DMS53 (cell line): ENCODE results near the gene ERCC6L2.

ENCODE experiments used
- DNase-seq: peaks from one replicate; lab custom pipeline; 2025; lab: John Stamatoyannopoulos, UW

ERCC6L2 gene, protein sequence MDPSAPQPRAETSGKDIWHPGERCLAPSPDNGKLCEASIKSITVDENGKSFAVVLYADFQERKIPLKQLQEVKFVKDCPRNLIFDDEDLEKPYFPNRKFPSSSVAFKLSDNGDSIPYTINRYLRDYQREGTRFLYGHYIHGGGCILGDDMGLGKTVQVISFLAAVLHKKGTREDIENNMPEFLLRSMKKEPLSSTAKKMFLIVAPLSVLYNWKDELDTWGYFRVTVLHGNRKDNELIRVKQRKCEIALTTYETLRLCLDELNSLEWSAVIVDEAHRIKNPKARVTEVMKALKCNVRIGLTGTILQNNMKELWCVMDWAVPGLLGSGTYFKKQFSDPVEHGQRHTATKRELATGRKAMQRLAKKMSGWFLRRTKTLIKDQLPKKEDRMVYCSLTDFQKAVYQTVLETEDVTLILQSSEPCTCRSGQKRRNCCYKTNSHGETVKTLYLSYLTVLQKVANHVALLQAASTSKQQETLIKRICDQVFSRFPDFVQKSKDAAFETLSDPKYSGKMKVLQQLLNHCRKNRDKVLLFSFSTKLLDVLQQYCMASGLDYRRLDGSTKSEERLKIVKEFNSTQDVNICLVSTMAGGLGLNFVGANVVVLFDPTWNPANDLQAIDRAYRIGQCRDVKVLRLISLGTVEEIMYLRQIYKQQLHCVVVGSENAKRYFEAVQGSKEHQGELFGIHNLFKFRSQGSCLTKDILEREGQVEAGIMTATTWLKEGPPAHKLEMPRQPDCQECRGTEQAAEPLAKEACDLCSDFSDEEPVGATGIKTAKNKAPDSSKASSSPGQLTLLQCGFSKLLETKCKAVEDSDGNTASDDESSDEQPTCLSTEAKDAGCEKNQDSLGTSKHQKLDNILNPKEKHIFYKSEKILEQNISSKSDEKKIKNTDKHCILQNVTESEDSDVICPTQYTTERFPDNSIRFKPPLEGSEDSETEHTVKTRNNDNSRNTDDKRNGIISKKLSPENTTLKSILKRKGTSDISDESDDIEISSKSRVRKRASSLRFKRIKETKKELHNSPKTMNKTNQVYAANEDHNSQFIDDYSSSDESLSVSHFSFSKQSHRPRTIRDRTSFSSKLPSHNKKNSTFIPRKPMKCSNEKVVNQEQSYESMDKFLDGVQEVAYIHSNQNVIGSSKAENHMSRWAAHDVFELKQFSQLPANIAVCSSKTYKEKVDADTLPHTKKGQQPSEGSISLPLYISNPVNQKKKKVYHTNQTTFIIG (N-terminal part only)

DNA sequence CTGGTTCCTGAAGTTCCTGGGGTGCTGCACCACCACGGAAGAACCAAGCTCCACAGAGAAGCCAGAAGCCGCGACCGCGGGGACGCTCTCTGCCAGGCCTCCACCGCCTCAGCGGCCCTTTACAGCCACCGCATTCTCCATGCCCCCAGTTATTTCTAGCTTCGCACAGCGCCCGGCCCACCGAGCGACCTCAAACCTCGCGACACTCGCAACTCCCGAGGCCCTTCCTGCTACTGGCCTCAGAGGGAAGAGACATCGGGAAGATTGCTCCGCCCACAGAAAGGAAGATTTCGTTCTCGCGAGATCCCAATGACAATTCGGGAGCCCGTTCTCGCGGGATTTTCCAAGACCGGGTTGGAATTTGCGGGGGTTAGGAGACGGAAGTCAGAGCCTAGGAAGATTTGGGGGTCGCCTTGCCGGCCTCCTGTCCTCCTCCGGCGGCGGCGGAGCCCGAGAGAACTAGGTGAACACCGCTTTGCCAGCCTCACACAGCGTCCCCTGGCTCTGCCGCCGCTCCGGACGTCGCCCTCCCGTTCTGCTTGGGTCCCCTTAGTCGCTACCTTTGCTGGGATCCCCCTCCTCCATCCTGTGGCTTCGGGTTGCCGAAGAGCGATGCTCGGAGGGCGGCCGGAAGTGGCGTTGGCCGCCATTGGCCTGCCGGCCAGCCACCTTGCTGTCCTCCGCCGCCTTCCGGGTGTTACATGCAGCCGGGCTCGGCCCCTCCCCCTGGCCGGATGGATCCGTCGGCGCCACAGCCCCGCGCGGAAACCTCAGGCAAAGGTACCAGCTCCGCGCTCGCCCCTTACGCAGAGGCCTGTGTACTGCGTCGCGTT, at the start of gene ERCC6L2:
Gene ERCC6L2 (plus strand): TSS at position 387 of the 833 bp plus-strand sequence. CDS start 348 bp downstream, at position 735.
- peak; percentile 98 for DNase-seq

DNA sequence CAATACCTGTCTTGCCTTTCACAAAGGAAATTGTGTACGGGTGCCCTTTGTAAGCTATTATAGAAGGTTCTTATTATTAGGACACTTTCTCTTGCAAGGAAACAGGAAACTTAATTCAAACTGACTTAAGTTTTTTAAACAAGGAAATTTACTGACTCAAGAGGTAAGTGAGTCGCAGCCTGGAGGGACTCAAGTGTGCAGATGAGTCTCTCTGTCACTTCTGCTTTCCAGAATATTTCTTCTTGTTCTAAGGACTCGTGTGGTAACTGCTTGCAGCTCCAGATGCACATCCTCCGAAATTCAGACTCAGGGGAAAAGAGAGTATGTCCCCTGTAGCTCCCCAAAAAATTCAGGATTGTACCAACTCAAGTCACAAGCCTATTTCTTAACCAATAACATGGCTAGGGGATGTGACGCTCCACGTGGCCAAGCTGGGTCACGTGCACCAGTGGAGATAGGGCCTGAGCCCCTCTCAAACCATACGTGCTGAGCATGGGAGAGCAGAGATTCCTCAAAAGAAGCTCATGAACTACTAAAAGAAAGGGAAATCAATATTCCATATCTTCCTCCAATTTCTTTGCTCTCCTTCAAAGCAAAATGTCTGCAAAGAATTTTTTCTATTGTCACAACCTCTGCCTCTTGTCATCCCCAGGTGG, 49.2 kb upstream of the ERCC6L2 start:
- DNase-seq = no peak

DNA sequence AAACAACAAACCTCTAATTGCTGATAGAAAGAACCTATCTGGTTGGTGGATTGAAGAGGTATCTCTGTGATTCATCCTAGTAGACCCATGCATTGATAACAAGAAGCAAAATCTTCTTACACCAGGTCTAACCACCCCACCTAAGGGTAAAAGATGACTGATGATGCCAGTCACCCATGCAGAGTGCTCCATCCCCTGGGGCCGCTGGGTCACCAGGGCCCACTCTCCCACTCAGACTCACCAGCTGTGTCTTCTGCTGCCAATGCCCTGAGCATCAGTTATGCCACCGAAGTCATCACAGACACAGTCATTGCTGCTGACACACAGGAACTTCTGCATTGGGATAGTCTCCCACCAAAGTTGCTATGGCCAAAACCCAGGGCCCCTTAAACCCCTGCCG, 44.7 kb upstream of the ERCC6L2 start:
- DNase-seq = no peak

DNA sequence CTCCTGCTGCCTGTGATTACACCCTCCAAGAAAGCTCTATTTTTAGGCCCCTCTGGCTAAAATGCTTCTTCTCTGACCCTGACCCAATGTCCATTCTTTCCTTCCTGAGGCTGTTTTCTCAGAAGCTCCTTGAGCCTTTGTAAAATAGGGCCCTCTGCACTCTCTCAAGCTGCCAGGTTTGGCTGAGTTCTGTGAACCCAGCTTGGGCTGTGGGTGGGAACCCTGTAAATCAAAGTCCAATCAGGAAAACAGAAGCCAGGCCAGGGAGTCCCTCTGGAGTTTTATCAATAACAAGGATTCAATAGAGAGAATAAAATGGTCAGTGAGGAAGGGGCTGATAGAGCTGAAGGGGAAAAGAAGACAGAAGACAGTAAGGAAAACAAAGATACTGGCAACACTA, 43.7 kb upstream of the ERCC6L2 start:
- no peak for DNase-seq

DNA sequence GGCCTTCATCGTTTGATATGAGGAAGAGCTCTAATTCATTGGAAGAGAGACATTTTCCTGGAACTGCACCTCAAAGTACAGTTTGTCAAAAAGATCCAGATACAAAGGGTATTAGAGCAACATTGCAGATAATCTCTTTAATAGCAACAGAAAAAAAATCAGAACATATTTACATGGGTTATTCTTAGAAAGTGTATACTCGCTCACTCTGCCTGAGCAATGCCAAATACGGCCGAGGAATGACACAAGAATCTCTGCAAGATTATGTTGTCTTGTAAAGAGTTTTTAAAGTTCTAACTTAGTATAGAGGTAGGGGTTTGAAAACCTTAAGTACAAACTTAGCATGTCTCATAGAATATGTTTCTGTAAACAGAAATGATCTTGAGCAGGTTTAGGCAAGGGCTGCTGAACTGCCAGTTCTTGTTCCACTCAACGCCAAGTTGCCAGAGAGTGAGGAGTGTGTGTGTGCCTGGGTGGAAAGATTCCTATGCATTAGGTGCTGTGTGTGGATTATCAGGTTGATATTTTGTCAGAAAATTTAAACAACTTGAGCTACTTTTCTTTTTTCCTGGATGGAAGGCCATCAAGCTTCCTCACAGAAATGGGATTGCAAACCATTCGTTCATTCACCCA, 41.8 kb upstream of the ERCC6L2 start:
- DNase-seq = no peak

DNA sequence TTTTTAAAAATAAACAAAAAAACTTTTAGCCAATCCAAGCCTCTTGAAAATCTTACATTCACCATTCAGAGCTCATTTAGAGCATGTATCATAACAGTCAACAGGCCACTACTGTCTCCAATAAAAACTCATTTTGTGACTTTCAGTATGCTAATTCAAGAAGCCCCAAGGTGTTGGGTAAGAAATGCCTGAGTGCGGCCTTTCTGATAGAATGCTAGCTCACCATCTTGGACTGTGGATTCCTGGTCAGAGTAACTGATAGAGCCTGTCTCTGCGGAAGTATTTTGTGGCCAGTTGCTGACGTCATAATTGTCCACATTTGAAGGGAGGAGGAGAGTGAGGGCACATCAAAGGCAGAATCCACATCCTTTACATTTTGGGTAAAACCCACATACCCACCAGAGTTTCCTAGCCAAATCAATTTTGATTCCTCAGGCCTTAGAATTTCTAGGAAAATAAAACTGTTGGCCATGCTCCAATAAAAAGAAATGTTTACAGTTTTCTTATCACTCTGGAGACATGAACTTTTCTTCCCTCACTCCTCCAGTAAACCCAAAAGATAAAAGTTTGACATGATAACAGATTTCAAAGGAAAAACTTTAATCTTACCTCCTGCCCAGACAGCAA, 41.1 kb upstream of the ERCC6L2 start:
- no peak for DNase-seq

DNA sequence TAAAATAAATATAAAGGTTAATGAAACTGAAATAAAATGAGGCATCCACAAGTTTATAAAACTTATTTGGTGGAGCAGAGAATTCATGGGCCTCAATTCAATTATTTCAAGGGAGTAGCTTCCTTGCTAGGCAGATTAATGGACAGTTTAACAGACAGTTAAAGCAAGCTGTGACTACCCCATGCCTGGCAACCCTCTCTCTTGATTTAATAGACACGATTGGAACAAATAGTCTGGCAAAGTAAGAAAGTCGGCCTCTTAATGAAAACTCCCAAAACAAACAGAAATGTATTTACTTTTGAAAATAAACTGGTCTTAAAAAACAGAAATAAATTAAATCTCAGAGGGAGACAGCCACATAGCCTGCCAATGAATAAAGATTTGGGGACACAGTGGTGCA, 40.1 kb upstream of the ERCC6L2 start:
- DNase-seq = no peak

DNA sequence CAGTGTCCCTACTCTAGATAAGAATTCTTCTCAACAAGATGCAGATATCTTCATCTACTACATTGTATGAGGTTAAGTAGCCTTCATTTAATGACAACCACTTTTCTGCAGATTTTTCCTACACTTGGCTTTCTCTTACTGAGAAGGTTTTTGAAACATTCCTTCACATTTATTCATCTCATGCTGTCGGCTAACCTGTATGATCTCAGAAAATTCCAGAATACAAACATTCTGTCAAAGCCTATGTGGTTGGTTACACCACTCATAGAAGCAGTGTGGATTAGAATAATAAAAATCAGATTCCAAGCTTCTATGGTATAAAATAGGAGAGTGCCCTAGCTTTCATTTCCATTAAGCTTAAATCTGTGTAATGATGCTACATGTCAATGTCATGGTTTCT, 39.4 kb upstream of the ERCC6L2 start:
- DNase-seq = no peak

DNA sequence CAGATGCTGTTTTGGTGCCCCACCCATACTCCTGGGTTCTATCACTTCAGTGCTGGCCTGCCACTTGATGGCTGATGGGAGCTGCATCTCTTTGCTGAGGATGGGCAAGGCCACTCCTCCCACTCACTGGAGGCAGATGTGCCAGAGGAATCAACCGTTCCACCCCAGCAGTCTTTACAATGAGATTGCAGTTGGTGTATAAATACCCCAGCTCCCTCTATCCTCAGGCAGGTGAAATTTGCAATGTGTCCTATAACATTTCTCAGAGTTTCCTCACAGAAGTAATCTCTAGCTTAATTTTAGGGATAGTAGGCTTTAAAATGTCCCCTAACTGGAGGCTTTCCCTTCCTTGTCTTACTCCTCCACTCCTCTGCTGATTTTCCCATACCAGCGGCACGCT, 36.5 kb upstream of the ERCC6L2 start:
- no peak for DNase-seq

DNA sequence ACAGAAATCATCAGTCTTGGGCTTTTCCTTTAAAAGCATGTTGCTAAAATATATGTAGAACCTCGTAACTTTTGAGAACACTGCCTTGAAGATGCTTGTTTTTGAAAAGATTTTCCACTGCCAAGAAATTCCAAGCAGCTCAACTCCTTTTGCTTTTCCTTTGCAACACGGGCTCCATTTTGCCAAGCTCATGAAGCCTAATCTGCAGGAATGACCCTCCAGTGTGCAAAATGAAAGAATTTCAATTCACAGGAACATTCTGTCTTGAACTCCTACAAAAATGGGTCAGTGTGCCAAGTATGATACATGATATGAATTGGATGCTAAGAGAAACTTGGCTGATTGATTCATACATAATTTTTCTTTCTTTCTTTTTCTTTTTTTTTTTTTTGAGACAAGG, 35.4 kb upstream of the ERCC6L2 start:
- no peak for DNase-seq

DNA sequence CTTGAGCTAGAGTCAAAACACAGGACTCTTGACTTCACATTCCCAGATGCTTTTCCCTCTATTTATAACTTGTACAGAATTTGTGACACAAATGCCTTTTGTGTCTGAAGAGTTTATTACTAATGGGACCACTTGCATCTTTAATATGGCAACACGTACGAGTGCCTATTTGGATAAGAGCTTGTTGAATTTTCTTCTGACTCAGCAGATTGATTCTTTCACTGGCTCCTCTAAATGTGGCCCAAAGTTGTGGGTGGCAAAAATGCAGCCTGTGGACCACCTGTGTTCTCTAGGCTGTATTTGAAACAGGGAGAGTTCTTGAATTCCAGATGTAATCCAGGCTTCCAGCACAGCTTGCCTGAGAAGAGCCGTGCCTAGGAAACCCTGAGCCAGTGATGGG, 34.1 kb upstream of the ERCC6L2 start:
- no peak for DNase-seq

DNA sequence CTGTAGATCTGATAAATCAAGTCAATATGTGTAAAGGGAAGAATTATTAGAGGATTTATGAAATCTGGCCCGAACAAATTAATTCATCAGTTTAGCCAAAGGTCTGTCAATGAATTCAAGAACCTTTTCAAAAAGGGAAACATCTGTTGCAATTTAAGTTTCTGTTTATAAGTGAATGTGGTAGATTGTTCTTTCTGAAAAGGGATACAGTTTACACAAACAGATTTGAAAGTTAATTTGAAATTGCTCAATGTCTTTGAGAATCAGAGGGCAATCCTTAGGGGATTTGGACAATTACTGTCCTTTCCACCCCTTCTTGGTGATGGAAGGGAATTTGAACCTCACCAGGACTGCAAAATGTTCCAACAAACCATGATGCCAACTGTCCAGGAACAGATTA, 29.7 kb upstream of the ERCC6L2 start:
- DNase-seq = no peak

DNA sequence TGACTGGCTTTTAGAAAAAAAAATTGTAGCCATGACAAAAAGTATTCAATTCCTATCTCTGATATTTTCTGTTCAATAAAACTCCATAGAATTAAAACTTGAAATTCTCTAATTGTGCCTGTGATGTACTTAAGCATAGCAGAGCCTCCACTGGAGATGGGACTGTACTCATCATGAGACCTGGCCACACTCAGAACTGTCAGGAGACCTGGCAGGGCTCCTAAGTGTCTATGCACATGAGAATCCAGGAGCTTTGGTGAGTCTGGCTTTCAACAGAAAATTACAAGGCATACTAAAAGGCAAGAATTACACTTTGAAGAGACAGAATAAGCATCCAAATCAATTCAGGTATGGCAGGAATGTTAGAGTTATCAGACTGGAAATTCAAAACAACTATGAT, 26.7 kb upstream of the ERCC6L2 start:
- DNase-seq = no peak

DNA sequence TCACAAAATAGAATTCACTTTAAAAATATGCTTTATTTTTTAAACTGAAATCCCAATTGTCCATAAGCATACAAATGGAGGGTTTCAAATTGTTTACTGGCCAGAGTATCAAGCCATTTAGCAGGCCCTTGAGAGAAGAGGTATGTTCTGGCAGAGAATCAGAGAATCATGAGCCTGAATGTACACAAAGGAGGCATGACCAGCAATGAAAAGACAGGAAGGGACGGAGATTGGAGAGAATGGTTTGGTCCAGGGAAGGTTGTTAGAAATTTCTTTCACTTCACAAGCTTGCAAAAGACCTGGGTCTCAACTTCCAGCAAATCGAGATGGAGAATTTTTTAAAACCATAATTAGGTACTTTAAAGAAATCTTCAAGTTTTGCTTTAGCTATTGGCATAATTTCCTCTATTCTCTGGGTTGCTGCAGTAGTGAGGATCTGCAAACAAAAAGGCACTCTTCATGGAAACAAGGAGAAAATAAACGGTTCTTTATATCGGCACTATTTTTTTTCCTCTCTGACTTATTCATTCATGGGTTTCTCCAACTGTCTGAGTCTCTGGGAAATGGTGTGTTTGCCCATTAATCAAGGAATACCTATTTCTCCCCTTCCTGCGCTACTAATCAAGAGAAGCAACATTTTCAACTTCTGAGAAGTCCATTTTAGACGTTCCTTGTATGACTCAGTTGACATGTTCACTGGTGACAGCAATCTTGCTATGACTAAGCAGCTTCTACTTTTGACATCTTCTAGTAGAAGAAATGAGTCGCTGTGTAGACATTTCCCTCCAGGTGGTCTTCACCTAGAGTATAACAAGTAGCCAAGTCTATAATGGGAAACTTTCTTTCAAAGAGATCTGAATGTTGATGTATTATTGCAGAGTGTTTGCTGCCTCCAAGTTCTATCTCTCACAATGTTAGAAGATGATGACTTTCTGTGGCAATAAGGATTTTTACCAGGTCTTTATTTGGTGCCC, 23.1 kb upstream of the ERCC6L2 start:
- DNase-seq = peak; percentile 57

DNA sequence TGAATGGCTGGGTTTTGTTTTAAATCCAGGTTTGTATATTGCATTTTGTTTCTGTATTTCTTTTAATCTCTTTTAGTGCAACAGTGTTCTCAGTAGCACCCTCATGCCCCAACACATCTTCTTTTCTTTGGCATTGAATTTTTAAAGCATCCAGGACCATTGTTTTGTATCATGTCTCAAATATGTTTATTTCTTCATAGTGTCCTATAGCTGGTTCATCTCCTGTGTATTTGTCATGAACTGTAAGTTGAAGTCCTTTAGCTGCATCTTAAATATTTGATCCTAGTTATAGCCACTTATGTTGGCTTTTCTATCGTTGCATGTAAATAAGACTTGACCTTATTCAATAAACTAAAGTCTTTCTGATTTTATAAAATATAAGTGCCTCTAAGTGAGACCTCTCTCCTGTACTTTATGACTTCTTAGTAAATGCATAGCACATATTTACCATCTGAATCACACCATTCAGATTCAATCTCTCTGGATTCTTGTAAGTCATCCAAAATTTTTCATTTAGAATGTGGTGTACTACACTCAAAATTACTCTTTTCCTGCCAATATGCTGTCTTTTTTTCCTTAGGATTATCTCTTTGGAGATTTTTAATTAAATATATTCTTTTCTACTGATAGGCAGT, 21.0 kb upstream of the ERCC6L2 start:
- DNase-seq = no peak

DNA sequence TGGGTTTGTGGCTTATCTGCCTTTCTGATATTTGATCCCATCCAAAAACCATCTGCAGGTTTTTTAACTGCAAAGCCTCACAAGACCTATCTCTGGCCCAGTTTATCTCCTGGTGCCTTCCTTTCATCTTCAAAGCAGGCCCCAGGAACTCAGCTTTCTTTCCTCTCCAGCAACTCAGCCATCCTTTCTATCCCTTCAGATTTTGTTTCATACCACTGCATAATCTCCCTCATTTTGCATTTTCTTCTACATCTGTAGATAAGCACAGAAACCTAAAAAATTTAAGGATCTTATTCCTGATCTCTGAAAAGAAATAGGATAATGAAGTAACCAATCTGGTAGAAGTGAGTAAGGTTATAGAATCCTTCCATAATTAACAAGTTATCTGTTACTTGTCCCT, 19.5 kb upstream of the ERCC6L2 start:
- DNase-seq = no peak

DNA sequence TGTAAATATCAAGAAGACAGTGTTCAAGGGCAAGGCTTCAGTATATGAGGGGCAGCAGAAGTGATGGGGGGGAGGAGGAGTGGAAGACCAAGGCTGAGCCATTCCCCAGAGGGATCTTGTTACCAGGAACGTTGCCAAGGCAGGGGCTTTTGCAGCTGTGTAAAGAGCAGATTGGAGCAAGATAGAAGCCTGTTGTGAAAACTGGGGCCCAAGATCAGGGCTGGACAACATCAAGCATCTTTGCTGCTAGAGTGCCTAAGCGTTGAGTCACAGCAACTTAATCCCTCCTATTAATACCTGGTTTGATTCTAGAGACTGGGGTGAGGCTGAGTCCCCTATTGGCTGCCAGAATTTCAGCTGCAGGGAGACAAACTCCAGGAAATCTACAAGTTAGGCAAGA, 18.4 kb upstream of the ERCC6L2 start:
- no peak for DNase-seq

DNA sequence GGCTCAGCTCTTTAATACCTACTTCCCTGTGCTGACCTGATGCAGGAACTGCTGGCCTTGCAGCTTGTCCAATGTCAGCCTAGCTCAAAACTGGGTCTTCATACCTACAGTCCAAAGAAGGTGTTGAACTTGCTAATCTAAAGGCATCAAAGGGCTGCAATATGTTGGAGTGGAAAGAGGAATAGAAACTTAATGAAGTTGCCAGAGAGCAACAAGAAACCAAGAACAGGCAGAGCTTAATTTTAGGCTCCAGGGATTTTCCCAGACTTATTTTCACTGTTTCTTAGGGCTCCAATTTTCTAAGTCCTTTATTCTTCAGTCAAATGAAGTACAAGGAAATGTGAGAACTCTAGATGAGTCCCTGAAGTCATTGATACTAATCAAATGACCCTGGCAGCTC, 17.6 kb upstream of the ERCC6L2 start:
- no peak for DNase-seq
